CD14-positive monocyte (primary cell): ENCODE results near the gene FBXW12. TPM values are rescaled to one million over a fixed set of nuclear protein-coding genes. Genes with fewer than 3 reads are reported as not detected.

Experiments
- DNase-seq, 3 donors: peaks; one replicate each; pipeline ENCODE4 v3.0.0-alpha.2; 2011 to 2022
- H2AFZ ChIP-seq: 2 replicates; pipeline ENCODE4 v1.6.0; 2012; ENCODE audit warnings: mild to moderate bottlenecking, low read depth, low read length, inconsistent platforms; ENCODE audit not compliant: insufficient read depth, poor library complexity, severe bottlenecking
- H3K27ac ChIP-seq, 2 donors: 1 replicate in 1 of 2; 2 replicates in 1 of 2; pipeline ENCODE4 v1.5.1; 2012 to 2013; ENCODE audit warnings: low read length in 2 of 2, control low read depth in 1 of 2, inconsistent platforms in 1 of 2, low read depth in 1 of 2, mild to moderate bottlenecking in 1 of 2
- H3K27me3 ChIP-seq, 2 donors: one replicate each; pipeline versions ENCODE4 v1.6.0 to v1.6.1; 2011 to 2013; ENCODE audit warnings: low read length in 2 of 2; ENCODE audit not compliant: control insufficient read depth in 2 of 2, insufficient read depth in 2 of 2
- H3K36me3 ChIP-seq, 2 donors: replicated peaks in 1 of 2; 1 replicate in 1 of 2; 2 replicates in 1 of 2; pipeline versions ENCODE4 v1.5.1 to v1.6.1; 2012 to 2013; ENCODE audit warnings: low read length in 2 of 2, control low read depth in 1 of 2, inconsistent platforms in 1 of 2, mild to moderate bottlenecking in 1 of 2; ENCODE audit not compliant: insufficient read depth in 2 of 2, control insufficient read depth in 1 of 2
- H3K4me1 ChIP-seq, 2 donors: 1 replicate in 1 of 2; 2 replicates in 1 of 2; pipeline versions ENCODE4 v1.5.1 to v1.6.1; 2012 to 2013; ENCODE audit warnings: low read length in 2 of 2, control low read depth in 1 of 2, inconsistent platforms in 1 of 2, mild to moderate bottlenecking in 1 of 2, moderate library complexity in 1 of 2; ENCODE audit not compliant: insufficient read depth in 2 of 2, control insufficient read depth in 1 of 2
- H3K4me2 ChIP-seq: replicated peaks from 2 replicates; pipeline ENCODE3; 2012; ENCODE audit warnings: low read length, moderate library complexity, mild to moderate bottlenecking; ENCODE audit not compliant: poor library complexity, severe bottlenecking; ENCODE audit errors: extremely low read depth
- H3K4me3 ChIP-seq, 3 experiments: fragments of 200-600 bp in 1 of 3; sonication (generic) in 1 of 3; replicated peaks in 1 of 3; 1 replicate in 2 of 3; 2 replicates in 1 of 3; pipeline ENCODE4 v1.5.1; 2011 to 2013; ENCODE audit warnings: low read length in 3 of 3, mild to moderate bottlenecking in 3 of 3, control low read depth in 2 of 3, low read depth in 2 of 3, inconsistent platforms in 1 of 3, moderate library complexity in 1 of 3
- H3K79me2 ChIP-seq: 2 replicates; pipeline ENCODE4 v1.6.0; 2012; ENCODE audit warnings: mild to moderate bottlenecking, control low read depth, inconsistent platforms, low read length, moderate library complexity; ENCODE audit not compliant: insufficient read depth
- H3K9ac ChIP-seq: 2 replicates; pipeline ENCODE4 v1.6.0; 2017; ENCODE audit warnings: low read length, mild to moderate bottlenecking; ENCODE audit not compliant: insufficient read depth, poor library complexity, severe bottlenecking
- H3K9me3 ChIP-seq, 2 donors: replicated peaks in 1 of 2; 1 replicate in 1 of 2; 2 replicates in 1 of 2; pipeline versions ENCODE4 v1.5.1 to v1.6.1; 2012 to 2013; ENCODE audit warnings: low read length in 2 of 2, control low read depth in 1 of 2; ENCODE audit not compliant: control insufficient read depth in 1 of 2, insufficient read depth in 1 of 2
- H4K20me1 ChIP-seq: 2 replicates; pipeline ENCODE4 v1.6.0; 2012; ENCODE audit warnings: mild to moderate bottlenecking, low read length, control low read depth, moderate library complexity; ENCODE audit not compliant: insufficient read depth
- H3K27ac Mint-ChIP-seq, 7 donors: one replicate each; pipeline ENCODE4 v1.8.0; 2020; ENCODE audit warnings: mild to moderate bottlenecking in 7 of 7, mixed read lengths in 7 of 7, moderate library complexity in 6 of 7, inconsistent platforms in 2 of 7
- H3K27me3 Mint-ChIP-seq, 3 donors: one replicate each; pipeline ENCODE4 v1.8.0; 2021 to 2022; ENCODE audit warnings: low read depth in 3 of 3, mild to moderate bottlenecking in 3 of 3, mixed read lengths in 3 of 3, moderate library complexity in 3 of 3, inconsistent platforms in 1 of 3
- H3K36me3 Mint-ChIP-seq, 2 donors: one replicate each; pipeline ENCODE4 v1.8.0; 2020; ENCODE audit warnings: mixed read lengths in 2 of 2, inconsistent platforms in 1 of 2, mild to moderate bottlenecking in 1 of 2
- H3K4me1 Mint-ChIP-seq: one replicate; pipeline ENCODE4 v1.8.0; 2020; ENCODE audit warnings: mild to moderate bottlenecking, mixed read lengths
- H3K4me3 Mint-ChIP-seq, 2 donors: one replicate each; pipeline ENCODE4 v1.8.0; 2020; ENCODE audit warnings: mild to moderate bottlenecking in 2 of 2, mixed read lengths in 2 of 2, moderate library complexity in 1 of 2
- H3K9me3 Mint-ChIP-seq, 7 donors: one replicate each; pipeline ENCODE4 v1.8.0; 2020 to 2022; ENCODE audit warnings: mixed read lengths in 7 of 7, mild to moderate bottlenecking in 6 of 7, moderate library complexity in 6 of 7, inconsistent platforms in 2 of 7
- WGBS: methylation state at CpG from one replicate; pipeline ENCODE4 v1.1.5; 2013; ENCODE audit warnings: missing lambda C conversion rate; ENCODE audit not compliant: insufficient coverage; 5-methylcytosine and 5-hydroxymethylcytosine counted together
- intact Hi-C, 2 donors: fragments of 100-400 bp; cut with micrococcal nuclease; formaldehyde crosslinking; loops; one replicate each; pipeline versions ENCODE4 v1.15.0 to v1.15.1; 2023
- polyA plus RNA-seq, 3 donors: library from polyadenylated mRNA; depleted of rRNA in 1 of 3; unstranded in 2 of 3; stranded (reverse) in 1 of 3; fragments of 300-500 nt in 2 of 3; fragments of >200 nt in 1 of 3; fragmentation: Illumina TruSeq in 2 of 3; gene quantifications; 1 replicate in 2 of 3; 2 replicates in 1 of 3; pipeline ENCODE4 v1.2.3, GENCODE V29; 2012 to 2021
- TF ChIP-seq, protein P1 (sequence below): fragments of 200-600 bp; IDR thresholded peaks from one replicate; pipeline ENCODE4 v1.8.0; 2022; ENCODE audit warnings: antibody characterized with exemption, mild to moderate bottlenecking

FBXW12 gene
- polyA plus RNA-seq, 3 donors = not detected

DNA sequence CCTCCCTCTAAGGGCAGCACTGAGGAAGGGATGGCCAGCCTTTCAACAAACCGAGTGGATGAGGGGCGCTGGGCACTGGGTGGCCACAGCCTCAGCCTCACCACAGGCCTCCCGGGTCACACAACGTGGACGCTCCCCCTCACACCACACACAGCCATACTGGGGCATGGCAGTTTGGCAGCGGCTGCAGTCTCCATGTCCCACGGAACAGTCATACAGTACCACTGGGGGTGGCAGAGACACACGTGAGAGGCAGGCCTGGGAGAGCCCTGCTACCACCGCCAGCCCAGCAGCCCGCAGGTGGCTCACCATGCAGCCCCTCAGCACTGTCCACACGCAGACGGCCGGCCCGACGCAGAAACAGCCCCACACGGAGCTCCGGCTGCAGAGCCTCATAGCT lies 46.1 kb downstream of the FBXW12 start:
- Histone ChIP-seq H3K27ac (no peak overlapping the region), H4K20me1 (no peaks in the 10 kb centered on the region), H3K4me1 (no peaks in the 10 kb centered on the region), H3K9me3 (no peaks in the 10 kb centered on the region), H3K27me3 (no peaks in the 10 kb centered on the region), H3K4me3 (no peak overlapping the region), H2AFZ (no peak overlapping the region), H3K4me2 (no peak overlapping the region), H3K79me2 (no peaks in the 10 kb centered on the region), H3K36me3 (no peaks in the 10 kb centered on the region), H3K9ac (no peak overlapping the region)
- H3K4me3 Mint-ChIP-seq = no peak overlapping the region
- DNase-seq = no peak
- intact Hi-C loops = no loop called here
- peaks cover 0 to 2% (median 0%) of the 10 kb centered on the region in 7 donors for H3K9me3 Mint-ChIP-seq
- no peak overlapping the region for H3K27ac Mint-ChIP-seq
- H3K36me3 Mint-ChIP-seq = no peaks in the 10 kb centered on the region
- 97% methylated on average over 15 of the region's 17 CpGs for WGBS
- H3K4me1 Mint-ChIP-seq = no peaks in the 10 kb centered on the region
- TF ChIP-seq, protein P1, sequence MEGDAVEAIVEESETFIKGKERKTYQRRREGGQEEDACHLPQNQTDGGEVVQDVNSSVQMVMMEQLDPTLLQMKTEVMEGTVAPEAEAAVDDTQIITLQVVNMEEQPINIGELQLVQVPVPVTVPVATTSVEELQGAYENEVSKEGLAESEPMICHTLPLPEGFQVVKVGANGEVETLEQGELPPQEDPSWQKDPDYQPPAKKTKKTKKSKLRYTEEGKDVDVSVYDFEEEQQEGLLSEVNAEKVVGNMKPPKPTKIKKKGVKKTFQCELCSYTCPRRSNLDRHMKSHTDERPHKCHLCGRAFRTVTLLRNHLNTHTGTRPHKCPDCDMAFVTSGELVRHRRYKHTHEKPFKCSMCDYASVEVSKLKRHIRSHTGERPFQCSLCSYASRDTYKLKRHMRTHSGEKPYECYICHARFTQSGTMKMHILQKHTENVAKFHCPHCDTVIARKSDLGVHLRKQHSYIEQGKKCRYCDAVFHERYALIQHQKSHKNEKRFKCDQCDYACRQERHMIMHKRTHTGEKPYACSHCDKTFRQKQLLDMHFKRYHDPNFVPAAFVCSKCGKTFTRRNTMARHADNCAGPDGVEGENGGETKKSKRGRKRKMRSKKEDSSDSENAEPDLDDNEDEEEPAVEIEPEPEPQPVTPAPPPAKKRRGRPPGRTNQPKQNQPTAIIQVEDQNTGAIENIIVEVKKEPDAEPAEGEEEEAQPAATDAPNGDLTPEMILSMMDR = no peak
- peaks cover 0 to 5% (median 0%) of the 10 kb centered on the region in 3 donors for H3K27me3 Mint-ChIP-seq

DNA sequence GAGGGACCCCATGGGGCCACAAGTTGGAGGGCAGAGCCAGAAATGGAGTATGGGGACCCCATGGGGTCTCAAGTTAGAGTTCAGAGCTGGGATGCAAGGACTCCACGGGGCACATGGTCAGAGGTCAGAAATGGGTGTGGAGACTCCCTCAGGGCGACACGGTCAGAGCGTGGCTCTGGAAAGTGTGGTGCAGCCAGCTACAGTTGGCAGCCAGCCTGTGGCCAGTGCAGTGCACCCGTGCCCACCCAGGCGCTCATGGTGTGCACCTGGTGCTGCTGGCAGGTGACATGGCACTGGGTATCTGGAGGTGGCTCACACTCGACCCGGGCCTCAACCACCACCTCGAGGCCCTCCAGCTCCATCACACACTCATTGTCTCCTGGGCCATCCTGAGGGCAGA lies 46.6 kb downstream of the FBXW12 start:
- H3K9me3 Mint-ChIP-seq = peaks cover 0 to 2% (median 0%) of the 10 kb centered on the region in 7 donors
- no peaks in the 10 kb centered on the region for H3K27me3 ChIP-seq
- TF ChIP-seq, protein P1 = no peak
- no peak overlapping the region for H2AFZ ChIP-seq
- H3K4me1 Mint-ChIP-seq = no peaks in the 10 kb centered on the region
- H3K79me2 ChIP-seq = no peaks in the 10 kb centered on the region
- no peaks in the 10 kb centered on the region for H3K36me3 Mint-ChIP-seq
- H3K27me3 Mint-ChIP-seq = peaks cover 0 to 5% (median 0%) of the 10 kb centered on the region in 3 donors
- H3K9me3 ChIP-seq = no peaks in the 10 kb centered on the region
- H3K27ac ChIP-seq = no peak overlapping the region
- no peaks in the 10 kb centered on the region for H3K4me1 ChIP-seq
- no peak overlapping the region for H3K4me2 ChIP-seq
- over 99% methylated on average over 9 of the region's 9 CpGs for WGBS
- peak overlapping the region in 1 of 2 donors; percentile 50 for H3K4me3 Mint-ChIP-seq
- no peak overlapping the region for H3K9ac ChIP-seq
- no peaks in the 10 kb centered on the region for H3K36me3 ChIP-seq
- intact Hi-C loops = no loop called here
- no peaks in the 10 kb centered on the region for H4K20me1 ChIP-seq
- DNase-seq = no peak
- no peak overlapping the region for H3K4me3 ChIP-seq
- no peak overlapping the region for H3K27ac Mint-ChIP-seq
